MM.1S (cell line): Measurements from ENCODE around the gene HMGCLL1.

ENCODE experiments used
- EZH2 ChIP-seq: fragments of 300-600 bp; sonication (generic); optimal IDR thresholded peaks from 2 replicates; pipeline ENCODE3; 2017; ENCODE audit warnings: low read depth, mild to moderate bottlenecking, antibody characterized with exemption, low read length, mixed read lengths
- EZH2phosphoT487 ChIP-seq: fragments of 300-600 bp; sonication (generic); IDR thresholded peaks from 2 replicates; pipeline ENCODE4 v1.6.1; 2018; ENCODE audit warnings: antibody characterized with exemption, low read length
- TF ChIP-seq, protein P1 (sequence below): fragments of 300-600 bp; sonication (generic); IDR thresholded peaks from 2 replicates; pipeline ENCODE4 v1.5.1; 2016; ENCODE audit warnings: antibody characterized with exemption, low read length, mixed read lengths

DNA sequence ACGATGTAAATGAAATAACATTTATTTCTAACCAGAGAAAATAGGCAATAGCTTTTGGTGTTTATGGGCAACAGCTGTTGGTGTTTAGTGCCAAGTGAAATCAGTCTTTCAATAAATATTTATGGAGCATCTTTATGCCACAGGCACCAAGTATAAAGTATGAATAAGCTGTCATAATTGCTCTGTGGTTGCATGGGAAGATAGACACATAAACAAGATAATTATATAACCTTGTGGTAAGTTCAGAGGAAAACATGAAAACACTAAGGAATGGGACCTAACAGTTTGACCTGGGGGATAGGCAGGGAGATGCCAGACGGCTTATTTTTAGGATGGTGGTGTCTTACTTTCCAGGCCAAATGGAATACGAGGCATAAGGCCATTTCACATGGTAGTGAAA, 140.8 kb downstream of the HMGCLL1 start:
- TF ChIP-seq, protein P1, sequence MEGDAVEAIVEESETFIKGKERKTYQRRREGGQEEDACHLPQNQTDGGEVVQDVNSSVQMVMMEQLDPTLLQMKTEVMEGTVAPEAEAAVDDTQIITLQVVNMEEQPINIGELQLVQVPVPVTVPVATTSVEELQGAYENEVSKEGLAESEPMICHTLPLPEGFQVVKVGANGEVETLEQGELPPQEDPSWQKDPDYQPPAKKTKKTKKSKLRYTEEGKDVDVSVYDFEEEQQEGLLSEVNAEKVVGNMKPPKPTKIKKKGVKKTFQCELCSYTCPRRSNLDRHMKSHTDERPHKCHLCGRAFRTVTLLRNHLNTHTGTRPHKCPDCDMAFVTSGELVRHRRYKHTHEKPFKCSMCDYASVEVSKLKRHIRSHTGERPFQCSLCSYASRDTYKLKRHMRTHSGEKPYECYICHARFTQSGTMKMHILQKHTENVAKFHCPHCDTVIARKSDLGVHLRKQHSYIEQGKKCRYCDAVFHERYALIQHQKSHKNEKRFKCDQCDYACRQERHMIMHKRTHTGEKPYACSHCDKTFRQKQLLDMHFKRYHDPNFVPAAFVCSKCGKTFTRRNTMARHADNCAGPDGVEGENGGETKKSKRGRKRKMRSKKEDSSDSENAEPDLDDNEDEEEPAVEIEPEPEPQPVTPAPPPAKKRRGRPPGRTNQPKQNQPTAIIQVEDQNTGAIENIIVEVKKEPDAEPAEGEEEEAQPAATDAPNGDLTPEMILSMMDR = no peak
- no peak for TF ChIP-seq EZH2
- TF ChIP-seq EZH2phosphoT487 = no peak
